GM23338 (cell line): ENCODE data around the gene RXRB. TPM values are rescaled to one million over a fixed set of nuclear protein-coding genes. Genes with fewer than 3 reads are reported as not detected.

Experiments used
- ATAC-seq: fragments of 200-7000 bp; cut with Tn5 transposase; 3 replicates; pipeline ENCODE4 v1.9.1; 2020
- DNase-seq: peaks from one replicate; pipeline ENCODE4 v3.0.0-alpha.2; 2015; ENCODE audit warnings: low spot score
- H2AFZ ChIP-seq: fragments of 200-600 bp; sonication (generic); 2 replicates; pipeline ENCODE4 v1.8.0; 2016; ENCODE audit warnings: antibody characterized with exemption, mild to moderate bottlenecking, moderate library complexity
- H3F3A ChIP-seq: fragments of 200-600 bp; sonication (generic); replicated peaks from 2 replicates; pipeline ENCODE4 v1.8.0; 2017; ENCODE audit warnings: antibody characterized with exemption, mixed run types, low read depth
- H3K27ac ChIP-seq: fragments of 200-600 bp; sonication (generic); 2 replicates; pipeline ENCODE4 v1.6.1; 2016; ENCODE audit warnings: low read depth
- H3K27me3 ChIP-seq: fragments of 200-600 bp; sonication (generic); 2 replicates; pipeline ENCODE4 v1.8.0; 2016; ENCODE audit warnings: mild to moderate bottlenecking, mixed run types, moderate library complexity; ENCODE audit not compliant: insufficient read depth
- H3K36me3 ChIP-seq: fragments of 200-600 bp; sonication (generic); 2 replicates; pipeline ENCODE4 v1.8.0; 2016; ENCODE audit warnings: mild to moderate bottlenecking; ENCODE audit not compliant: insufficient read depth
- H3K4me1 ChIP-seq: fragments of 200-600 bp; sonication (generic); 2 replicates; pipeline ENCODE4 v1.8.0; 2016; ENCODE audit warnings: mild to moderate bottlenecking, moderate library complexity; ENCODE audit not compliant: insufficient read depth
- H3K4me2 ChIP-seq: fragments of 200-600 bp; sonication (generic); 2 replicates; pipeline ENCODE4 v1.7.1; 2017; ENCODE audit warnings: mixed run types
- H3K4me3 ChIP-seq: fragments of 200-600 bp; sonication (generic); 2 replicates; pipeline ENCODE4 v1.6.1; 2016; ENCODE audit warnings: mixed run types
- H3K79me2 ChIP-seq: fragments of 200-600 bp; sonication (generic); replicated peaks from 2 replicates; pipeline ENCODE4 v1.8.0; 2017; ENCODE audit warnings: mild to moderate bottlenecking; ENCODE audit not compliant: insufficient read depth
- H3K9me2 ChIP-seq: fragments of 200-600 bp; sonication (generic); 2 replicates; pipeline ENCODE4 v1.8.0; 2017; ENCODE audit not compliant: insufficient read depth
- H4K20me1 ChIP-seq: fragments of 200-600 bp; sonication (generic); replicated peaks from 2 replicates; pipeline ENCODE4 v1.8.0; 2017; ENCODE audit warnings: mild to moderate bottlenecking; ENCODE audit not compliant: insufficient read depth
- H3K27ac Mint-ChIP-seq: 2 replicates; pipeline ENCODE4 v1.8.0; 2020; ENCODE audit warnings: inconsistent platforms, mild to moderate bottlenecking, moderate library complexity, mixed read lengths
- H3K27me3 Mint-ChIP-seq: 3 replicates; pipeline ENCODE4 v1.8.0; 2022; ENCODE audit warnings: low read depth, mild to moderate bottlenecking, moderate library complexity, mixed read lengths, inconsistent platforms; ENCODE audit not compliant: insufficient read depth, poor library complexity
- H3K36me3 Mint-ChIP-seq: 3 replicates; pipeline ENCODE4 v1.8.0; 2021; ENCODE audit warnings: low read depth, mild to moderate bottlenecking, inconsistent platforms, moderate library complexity, mixed read lengths
- H3K4me1 Mint-ChIP-seq: 3 replicates; pipeline ENCODE4 v1.8.0; 2020; ENCODE audit warnings: mild to moderate bottlenecking, inconsistent platforms, mixed read lengths
- H3K4me3 Mint-ChIP-seq: 3 replicates; pipeline ENCODE4 v1.8.0; 2021; ENCODE audit warnings: moderate library complexity, mild to moderate bottlenecking, inconsistent platforms, mixed read lengths
- H3K9me3 Mint-ChIP-seq: 3 replicates; pipeline ENCODE4 v1.8.0; 2020; ENCODE audit warnings: moderate library complexity, mild to moderate bottlenecking, inconsistent platforms, mixed read lengths
- CREB1 ChIP-seq: fragments of 250-450 bp; sonication (Bioruptor Pico); IDR thresholded peaks from 2 replicates; pipeline ENCODE4 v1.5.0; 2020; ENCODE audit warnings: low read depth, mild to moderate bottlenecking, moderate library complexity
- CTCF ChIP-seq, 2 experiments: fragments of 200-600 bp in 1 of 2; sonication (generic) in 1 of 2; conservative IDR thresholded peaks; 2 replicates each; pipeline versions ENCODE4 v1.5.1 to v1.6.1; 2016 to 2017; ENCODE audit warnings: antibody characterized with exemption in 2 of 2, low read depth in 2 of 2, mild to moderate bottlenecking in 2 of 2, moderate library complexity in 1 of 2
- ETS1 ChIP-seq: IDR thresholded peaks from 2 replicates; pipeline ENCODE4 v1.6.1; 2016; ENCODE audit warnings: antibody characterized with exemption
- EZH2 ChIP-seq: fragments of 200-600 bp; sonication (generic); IDR thresholded peaks from one replicate; pipeline ENCODE4 v1.8.0; 2017; ENCODE audit warnings: antibody characterized with exemption, mild to moderate bottlenecking, low read depth; ENCODE audit not compliant: unreplicated experiment
- EZH2phosphoT487 ChIP-seq: fragments of 200-600 bp; sonication (generic); IDR thresholded peaks from one replicate; pipeline ENCODE4 v1.8.1; 2018; ENCODE audit warnings: antibody characterized with exemption; ENCODE audit not compliant: unreplicated experiment
- JUNB ChIP-seq: IDR thresholded peaks from one replicate; pipeline ENCODE4 v1.6.1; 2016; ENCODE audit warnings: antibody characterized with exemption; ENCODE audit not compliant: unreplicated experiment
- NANOG ChIP-seq: IDR thresholded peaks from 2 replicates; pipeline ENCODE4 v1.6.1; 2016; ENCODE audit warnings: antibody characterized with exemption, borderline replicate concordance
- POLR2AphosphoS5 ChIP-seq: IDR thresholded peaks from 2 replicates; pipeline ENCODE4 v1.6.1; 2016; ENCODE audit warnings: antibody characterized with exemption, low read depth
- REST ChIP-seq: IDR thresholded peaks from one replicate; pipeline ENCODE4 v1.6.1; 2018; ENCODE audit warnings: antibody characterized with exemption; ENCODE audit not compliant: unreplicated experiment
- STAT1 ChIP-seq: IDR thresholded peaks from one replicate; pipeline ENCODE4 v1.6.1; 2016; ENCODE audit warnings: antibody characterized with exemption; ENCODE audit not compliant: unreplicated experiment
- ZNF114 ChIP-seq: fragments of 250-450 bp; sonication (Bioruptor Pico); IDR thresholded peaks from 2 replicates; pipeline ENCODE4 v1.5.0; 2020; ENCODE audit warnings: mild to moderate bottlenecking, moderate library complexity
- ZNF331 ChIP-seq: fragments of 250-450 bp; sonication (Bioruptor Pico); IDR thresholded peaks from 2 replicates; pipeline ENCODE4 v1.5.0; 2020; ENCODE audit warnings: low read depth, mild to moderate bottlenecking, moderate library complexity
- ZNF462 ChIP-seq: fragments of 250-450 bp; sonication (Bioruptor Pico); IDR thresholded peaks from 2 replicates; pipeline ENCODE4 v1.5.0; 2020; ENCODE audit warnings: mild to moderate bottlenecking, moderate library complexity
- polyA plus RNA-seq: library from polyadenylated mRNA; unstranded; fragments of >200 nt; fragmentation: Nextera tagmentation; extraction: Ambion mirVana; gene quantifications from 2 replicates; pipeline ENCODE4 v1.2.1, GENCODE V29; 2016
- total RNA-seq: library from RNA; depleted of rRNA; stranded (reverse); fragments of >200 nt; shearing (Covaris generic); gene quantifications from 2 replicates; pipeline ENCODE4 v1.2.3, GENCODE V29; 2014

Gene RXRB
- total and polyA plus RNA-seq, 2 experiments from 2014 or later: 6.9 to 11.6 TPM

GRCh38 chr6:33160728-33161344 is 39.6 kb downstream of the RXRB start:
- peak; percentile 61 for DNase-seq
- peak overlapping the region; percentile 75 for H3K4me3 ChIP-seq

More at GRCh38 chr6:33160728-33161344, 39.6 kb downstream of the RXRB start:
- H3K36me3 ChIP-seq: no peaks in the 10 kb centered on the region
- peaks cover 12% of the 10 kb centered on the region for H3K4me1 ChIP-seq
- H2AFZ ChIP-seq: peak overlapping the region; percentile 87; the same call in 1 of the 2 replicates
- H3K4me2 ChIP-seq: peak overlapping the region; percentile 81
- no peaks in the 10 kb centered on the region for H3K36me3 Mint-ChIP-seq
- no peaks in the 10 kb centered on the region for H4K20me1 ChIP-seq
- no peaks in the 10 kb centered on the region for H3K9me3 Mint-ChIP-seq
- no peaks in the 10 kb centered on the region for H3K79me2 ChIP-seq
- peaks cover 15% of the 10 kb centered on the region for H3K27me3 ChIP-seq
- peaks cover 18% of the 10 kb centered on the region for H3K4me1 Mint-ChIP-seq
- H3K9me2 ChIP-seq: no peaks in the 10 kb centered on the region
- H3F3A ChIP-seq: 0 out of 2 replicates have a peak, but pooled peaks cover 3% of the 10 kb centered on the region
- H3K27me3 Mint-ChIP-seq: peaks cover 24% of the 10 kb centered on the region
- peak overlapping the region; percentile 84 for H3K4me3 Mint-ChIP-seq
- TF ChIP-seq ZNF114 (no peak), EZH2phosphoT487 (no peak), ETS1 (no peak), POLR2AphosphoS5 (no peak), REST (no peak), ZNF331 (no peak), ZNF462 (CRISPR knock-in tag) (no peak), CREB1 (CRISPR knock-in tag) (no peak), EZH2 (no peak), NANOG (no peak), JUNB (no peak), CTCF (conservative IDR thresholded peaks at IDR 0.05; ENCODE audit: low read depth in 2 of 2) (no peak), STAT1 (no peak)
- ATAC-seq: peak; percentile 72
- H3K27ac Mint-ChIP-seq: no peak overlapping the region
- H3K27ac ChIP-seq: no peak overlapping the region
